ENCODE results near the gene ADH1A.

DNA sequence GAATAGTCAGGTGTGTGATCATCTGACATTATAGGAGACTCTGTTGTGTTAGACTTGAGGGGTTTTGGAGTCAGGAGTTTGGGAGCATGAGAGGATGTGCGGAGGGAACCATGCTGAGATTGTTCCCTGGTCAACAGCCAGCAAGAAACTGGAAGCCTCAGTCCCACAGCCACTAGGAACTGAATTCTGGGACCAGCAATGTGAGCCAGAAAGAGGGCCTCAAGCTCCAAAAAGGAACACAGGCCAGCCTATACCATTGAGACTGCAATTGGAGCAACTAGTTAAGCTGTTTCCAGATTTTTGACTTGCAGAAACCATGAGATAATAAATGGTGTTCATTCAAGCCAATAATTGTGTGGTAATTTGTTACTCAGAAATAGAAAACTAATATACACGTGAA lies 39.1 kb upstream of the ADH1A start:
- TF ChIP-seq, protein P1, sequence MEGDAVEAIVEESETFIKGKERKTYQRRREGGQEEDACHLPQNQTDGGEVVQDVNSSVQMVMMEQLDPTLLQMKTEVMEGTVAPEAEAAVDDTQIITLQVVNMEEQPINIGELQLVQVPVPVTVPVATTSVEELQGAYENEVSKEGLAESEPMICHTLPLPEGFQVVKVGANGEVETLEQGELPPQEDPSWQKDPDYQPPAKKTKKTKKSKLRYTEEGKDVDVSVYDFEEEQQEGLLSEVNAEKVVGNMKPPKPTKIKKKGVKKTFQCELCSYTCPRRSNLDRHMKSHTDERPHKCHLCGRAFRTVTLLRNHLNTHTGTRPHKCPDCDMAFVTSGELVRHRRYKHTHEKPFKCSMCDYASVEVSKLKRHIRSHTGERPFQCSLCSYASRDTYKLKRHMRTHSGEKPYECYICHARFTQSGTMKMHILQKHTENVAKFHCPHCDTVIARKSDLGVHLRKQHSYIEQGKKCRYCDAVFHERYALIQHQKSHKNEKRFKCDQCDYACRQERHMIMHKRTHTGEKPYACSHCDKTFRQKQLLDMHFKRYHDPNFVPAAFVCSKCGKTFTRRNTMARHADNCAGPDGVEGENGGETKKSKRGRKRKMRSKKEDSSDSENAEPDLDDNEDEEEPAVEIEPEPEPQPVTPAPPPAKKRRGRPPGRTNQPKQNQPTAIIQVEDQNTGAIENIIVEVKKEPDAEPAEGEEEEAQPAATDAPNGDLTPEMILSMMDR (IDR thresholded peaks at IDR 0.05 in 8 of 11, conservative IDR thresholded peaks at IDR 0.05 in 3 of 11): no peak
- no peak for TF ChIP-seq POLR2A (IDR thresholded peaks at IDR 0.05)

Measured in spleen (tissue), 7 donors.